A549 (cell line): ENCODE measurements around the gene SNORC.

Experiments
- BHLHE40 ChIP-seq: IDR thresholded peaks from 2 replicates; pipeline ENCODE4 v1.6.1; 2012; ENCODE audit warnings: low read depth, low read length, inconsistent platforms
- CTCF ChIP-seq: fragments of >200 bp; sonication (Bioruptor Twin); formaldehyde crosslinking; IDR thresholded peaks from 3 replicates; pipeline ENCODE4 v1.5.1; 2016
- JUN ChIP-seq, 2 experiments: fragments of >200 bp; sonication (Bioruptor Twin); formaldehyde crosslinking; IDR thresholded peaks; 2 replicates in 1 of 2; 3 replicates in 1 of 2; pipeline ENCODE4 v1.6.1; 2016 to 2017
- JUNB ChIP-seq: fragments of >200 bp; sonication (Bioruptor Twin); formaldehyde crosslinking; IDR thresholded peaks from 2 replicates; pipeline ENCODE4 v1.6.1; 2016
- POLR2A ChIP-seq: IDR thresholded peaks from 2 replicates; pipeline ENCODE4 v1.6.1; 2012; ENCODE audit warnings: mild to moderate bottlenecking, low read length
- TF ChIP-seq, protein P1 (sequence below): fragments of 450-650 bp; IDR thresholded peaks from 2 replicates; pipeline ENCODE4 v1.6.1; 2014; ENCODE audit warnings: antibody characterized with exemption
- TF ChIP-seq, protein P2 (sequence below): IDR thresholded peaks from 2 replicates; pipeline ENCODE4 v1.6.1; 2012; ENCODE audit warnings: low read depth, borderline replicate concordance
- TF ChIP-seq, protein P3 (sequence below): fragments of 250-450 bp; sonication (Bioruptor Pico); IDR thresholded peaks from 2 replicates; pipeline ENCODE4 v1.5.0; 2021; ENCODE audit warnings: mild to moderate bottlenecking, moderate library complexity, borderline replicate concordance

DNA sequence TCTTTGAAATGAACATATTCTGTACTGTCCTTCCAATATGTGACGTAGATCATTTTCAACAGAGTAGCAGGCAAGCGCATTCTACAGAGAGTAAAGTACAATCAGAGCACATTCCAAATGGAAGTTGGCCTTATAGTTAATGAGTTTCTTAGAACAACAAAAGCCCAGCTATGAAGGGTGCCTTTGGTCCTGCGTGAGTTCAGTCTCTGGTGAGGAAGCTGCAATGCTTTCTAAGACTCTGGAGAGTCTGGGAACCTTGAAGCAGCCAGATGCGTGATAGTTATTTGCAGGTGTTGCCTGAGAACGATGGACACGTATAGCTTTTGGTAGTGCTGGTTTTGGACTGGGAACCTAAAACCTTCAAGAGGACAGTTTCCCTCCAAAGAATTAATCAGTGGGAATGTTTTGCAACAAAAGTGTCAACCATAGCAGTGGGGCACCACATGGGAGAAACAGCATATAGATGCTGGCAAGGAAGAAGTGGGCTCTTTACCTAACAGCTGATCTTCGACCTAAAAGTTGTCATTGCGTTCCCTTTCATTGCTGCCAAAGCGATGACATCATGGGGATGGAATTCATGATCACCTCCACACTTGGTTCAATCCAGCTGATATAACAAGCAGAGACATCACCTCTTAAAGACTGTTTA lies 9.3 kb upstream of the SNORC start:
- TF ChIP-seq POLR2A, result no peak
- TF ChIP-seq CTCF, result no peak
- TF ChIP-seq, protein P1, sequence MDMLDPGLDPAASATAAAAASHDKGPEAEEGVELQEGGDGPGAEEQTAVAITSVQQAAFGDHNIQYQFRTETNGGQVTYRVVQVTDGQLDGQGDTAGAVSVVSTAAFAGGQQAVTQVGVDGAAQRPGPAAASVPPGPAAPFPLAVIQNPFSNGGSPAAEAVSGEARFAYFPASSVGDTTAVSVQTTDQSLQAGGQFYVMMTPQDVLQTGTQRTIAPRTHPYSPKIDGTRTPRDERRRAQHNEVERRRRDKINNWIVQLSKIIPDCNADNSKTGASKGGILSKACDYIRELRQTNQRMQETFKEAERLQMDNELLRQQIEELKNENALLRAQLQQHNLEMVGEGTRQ, result no peak
- no peak for TF ChIP-seq JUN (IDR thresholded peaks at IDR 0.05)
- TF ChIP-seq, protein P2, sequence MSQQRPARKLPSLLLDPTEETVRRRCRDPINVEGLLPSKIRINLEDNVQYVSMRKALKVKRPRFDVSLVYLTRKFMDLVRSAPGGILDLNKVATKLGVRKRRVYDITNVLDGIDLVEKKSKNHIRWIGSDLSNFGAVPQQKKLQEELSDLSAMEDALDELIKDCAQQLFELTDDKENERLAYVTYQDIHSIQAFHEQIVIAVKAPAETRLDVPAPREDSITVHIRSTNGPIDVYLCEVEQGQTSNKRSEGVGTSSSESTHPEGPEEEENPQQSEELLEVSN, result no peak
- TF ChIP-seq BHLHE40, result no peak
- TF ChIP-seq, protein P3, sequence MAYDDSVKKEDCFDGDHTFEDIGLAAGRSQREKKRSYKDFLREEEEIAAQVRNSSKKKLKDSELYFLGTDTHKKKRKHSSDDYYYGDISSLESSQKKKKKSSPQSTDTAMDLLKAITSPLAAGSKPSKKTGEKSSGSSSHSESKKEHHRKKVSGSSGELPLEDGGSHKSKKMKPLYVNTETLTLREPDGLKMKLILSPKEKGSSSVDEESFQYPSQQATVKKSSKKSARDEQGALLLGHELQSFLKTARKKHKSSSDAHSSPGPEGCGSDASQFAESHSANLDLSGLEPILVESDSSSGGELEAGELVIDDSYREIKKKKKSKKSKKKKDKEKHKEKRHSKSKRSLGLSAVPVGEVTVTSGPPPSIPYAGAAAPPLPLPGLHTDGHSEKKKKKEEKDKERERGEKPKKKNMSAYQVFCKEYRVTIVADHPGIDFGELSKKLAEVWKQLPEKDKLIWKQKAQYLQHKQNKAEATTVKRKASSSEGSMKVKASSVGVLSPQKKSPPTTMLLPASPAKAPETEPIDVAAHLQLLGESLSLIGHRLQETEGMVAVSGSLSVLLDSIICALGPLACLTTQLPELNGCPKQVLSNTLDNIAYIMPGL, result no peak
- no peak for TF ChIP-seq JUNB
